C4-2B (cell line): ENCODE results near the gene SFTPB.

Experiments
- H3K27ac ChIP-seq: fragments of 450-650 bp; 2 replicates; pipeline ENCODE4 v1.5.1; 2017
- ZFX ChIP-seq: fragments of 450-650 bp; IDR thresholded peaks from 2 replicates; pipeline ENCODE4 v1.6.1; 2017
- TF ChIP-seq, protein P1 (sequence below): fragments of 450-650 bp; conservative IDR thresholded peaks from 2 replicates; pipeline ENCODE4 v1.5.1; 2017; ENCODE audit warnings: mild to moderate bottlenecking

The SFTPB gene

DNA sequence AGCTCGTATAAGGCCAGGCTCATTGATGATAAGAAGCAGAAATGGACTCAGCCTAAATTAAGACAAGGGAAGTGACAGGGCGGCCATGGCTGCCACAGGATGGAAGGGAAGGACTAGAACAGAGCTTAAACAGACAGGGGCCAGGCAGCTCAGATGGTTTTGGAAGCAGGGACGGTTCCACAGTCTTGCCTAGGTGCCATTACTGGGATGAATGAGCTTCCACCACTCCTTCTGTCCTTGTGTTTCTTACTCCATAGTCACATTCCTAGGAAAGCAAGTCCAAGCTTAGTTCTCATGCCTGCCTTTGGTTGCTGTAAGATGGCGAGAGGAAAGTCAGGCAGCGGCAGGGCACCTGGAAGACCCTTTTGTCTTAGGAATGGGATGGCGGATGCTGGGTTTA lies 38.1 kb upstream of the SFTPB start:
- H3K27ac ChIP-seq = no peak overlapping the region
- TF ChIP-seq, protein P1, sequence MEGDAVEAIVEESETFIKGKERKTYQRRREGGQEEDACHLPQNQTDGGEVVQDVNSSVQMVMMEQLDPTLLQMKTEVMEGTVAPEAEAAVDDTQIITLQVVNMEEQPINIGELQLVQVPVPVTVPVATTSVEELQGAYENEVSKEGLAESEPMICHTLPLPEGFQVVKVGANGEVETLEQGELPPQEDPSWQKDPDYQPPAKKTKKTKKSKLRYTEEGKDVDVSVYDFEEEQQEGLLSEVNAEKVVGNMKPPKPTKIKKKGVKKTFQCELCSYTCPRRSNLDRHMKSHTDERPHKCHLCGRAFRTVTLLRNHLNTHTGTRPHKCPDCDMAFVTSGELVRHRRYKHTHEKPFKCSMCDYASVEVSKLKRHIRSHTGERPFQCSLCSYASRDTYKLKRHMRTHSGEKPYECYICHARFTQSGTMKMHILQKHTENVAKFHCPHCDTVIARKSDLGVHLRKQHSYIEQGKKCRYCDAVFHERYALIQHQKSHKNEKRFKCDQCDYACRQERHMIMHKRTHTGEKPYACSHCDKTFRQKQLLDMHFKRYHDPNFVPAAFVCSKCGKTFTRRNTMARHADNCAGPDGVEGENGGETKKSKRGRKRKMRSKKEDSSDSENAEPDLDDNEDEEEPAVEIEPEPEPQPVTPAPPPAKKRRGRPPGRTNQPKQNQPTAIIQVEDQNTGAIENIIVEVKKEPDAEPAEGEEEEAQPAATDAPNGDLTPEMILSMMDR = no peak
- no peak for TF ChIP-seq ZFX

DNA sequence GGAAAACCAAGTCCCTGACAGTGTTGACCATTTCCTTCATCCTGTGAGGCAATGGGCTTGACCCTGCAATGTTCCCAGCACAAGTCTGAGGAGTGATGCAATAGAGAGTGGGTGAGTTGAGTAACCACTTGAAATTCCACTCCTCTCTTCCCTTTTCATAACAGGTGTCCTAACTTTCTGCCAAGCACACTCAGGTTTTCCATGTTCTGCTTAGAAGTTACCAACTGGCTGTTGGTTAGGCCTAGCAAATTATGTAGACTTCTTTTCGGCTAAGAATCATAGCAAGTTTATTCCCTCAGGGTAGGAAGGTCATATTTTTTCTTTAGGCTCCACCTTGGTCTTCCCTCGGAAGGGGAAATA lies 37.7 kb upstream of the SFTPB start:
- no peak for TF ChIP-seq ZFX
- TF ChIP-seq, protein P1 = no peak
- no peak overlapping the region for H3K27ac ChIP-seq

DNA sequence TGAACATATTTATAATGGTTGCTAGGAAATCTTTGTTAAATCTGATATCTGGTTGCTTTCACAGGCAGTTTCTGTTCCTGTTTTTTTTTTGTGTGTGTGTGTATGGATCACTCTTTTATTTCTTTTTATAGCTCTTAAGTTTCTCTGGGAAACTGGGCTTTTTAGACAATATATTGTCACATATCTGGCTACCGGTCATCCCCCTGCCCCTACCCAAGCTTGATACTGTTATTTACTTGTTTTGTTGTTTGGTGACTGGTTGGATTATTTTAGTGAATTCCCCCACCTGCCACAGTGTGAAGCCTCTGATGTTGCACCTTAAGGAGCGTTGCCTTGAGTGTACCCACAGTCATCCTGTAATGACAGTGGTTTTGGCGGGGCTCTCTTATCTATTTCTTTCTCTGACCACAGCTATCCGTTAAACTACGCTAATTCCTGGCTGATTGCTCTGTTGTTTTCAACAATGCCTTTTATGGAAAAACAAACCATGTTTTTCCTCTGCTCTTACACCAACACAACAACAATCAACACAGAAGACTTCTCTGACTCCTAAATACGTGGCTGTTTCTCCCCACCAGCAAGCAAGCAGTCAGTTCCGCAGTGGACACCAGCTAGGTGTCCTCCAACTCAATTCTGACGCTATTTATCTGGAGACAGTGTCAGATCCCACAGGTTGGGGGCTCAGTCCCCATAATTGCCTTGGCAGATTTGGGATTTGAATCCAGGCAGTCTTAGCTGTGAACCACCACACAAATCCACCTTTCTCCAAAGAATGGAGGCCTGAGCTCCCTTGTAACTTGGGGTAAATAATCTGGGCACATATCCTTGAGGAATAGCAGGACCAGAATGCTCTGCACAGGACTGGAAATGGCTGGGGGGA lies 37.0 kb upstream of the SFTPB start:
- no peak overlapping the region for H3K27ac ChIP-seq
- TF ChIP-seq, protein P1 = no peak
- TF ChIP-seq ZFX = no peak

DNA sequence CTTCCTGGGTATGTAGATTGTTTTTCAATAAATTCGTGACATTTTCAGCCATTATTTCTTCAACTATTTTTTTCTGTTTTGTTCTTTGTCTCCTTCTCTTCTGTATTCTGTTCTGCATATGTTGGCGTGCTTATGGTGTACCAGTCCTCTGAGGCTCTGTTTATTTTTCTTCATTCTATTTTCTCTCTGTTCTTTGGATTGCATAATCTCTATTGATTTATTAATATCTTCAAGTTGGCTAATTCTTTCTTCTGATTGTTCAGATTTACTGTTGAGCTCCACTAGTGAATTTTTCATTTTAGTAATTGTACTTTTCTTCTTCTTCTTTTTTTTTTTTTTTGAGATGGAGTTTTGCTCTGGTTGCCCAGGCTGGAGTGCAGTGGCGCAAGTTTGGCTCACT lies 36.0 kb upstream of the SFTPB start:
- no peak overlapping the region for H3K27ac ChIP-seq
- TF ChIP-seq, protein P1 = no peak
- TF ChIP-seq ZFX = no peak

DNA sequence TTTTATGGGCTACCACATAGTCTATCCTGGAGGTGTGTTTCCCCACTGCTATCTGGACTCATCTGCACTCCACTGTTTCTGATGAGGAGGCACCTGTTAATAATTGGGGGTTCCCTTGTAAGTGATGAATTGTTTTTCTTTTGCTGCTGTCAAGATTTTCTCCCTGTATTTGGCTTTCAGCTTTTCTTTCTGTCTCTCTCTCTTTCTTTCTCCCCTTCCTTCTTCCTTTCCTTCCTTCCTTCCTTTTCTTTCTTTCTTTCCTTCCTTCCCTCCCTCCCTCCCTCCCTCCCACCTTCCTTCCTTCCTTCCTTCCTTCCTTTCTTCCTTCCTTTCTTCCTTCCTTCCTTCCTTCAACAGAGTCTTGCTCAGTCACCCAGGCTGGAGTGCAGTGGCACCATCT lies 35.3 kb upstream of the SFTPB start:
- TF ChIP-seq, protein P1 = no peak
- TF ChIP-seq ZFX = no peak
- no peak overlapping the region for H3K27ac ChIP-seq

DNA sequence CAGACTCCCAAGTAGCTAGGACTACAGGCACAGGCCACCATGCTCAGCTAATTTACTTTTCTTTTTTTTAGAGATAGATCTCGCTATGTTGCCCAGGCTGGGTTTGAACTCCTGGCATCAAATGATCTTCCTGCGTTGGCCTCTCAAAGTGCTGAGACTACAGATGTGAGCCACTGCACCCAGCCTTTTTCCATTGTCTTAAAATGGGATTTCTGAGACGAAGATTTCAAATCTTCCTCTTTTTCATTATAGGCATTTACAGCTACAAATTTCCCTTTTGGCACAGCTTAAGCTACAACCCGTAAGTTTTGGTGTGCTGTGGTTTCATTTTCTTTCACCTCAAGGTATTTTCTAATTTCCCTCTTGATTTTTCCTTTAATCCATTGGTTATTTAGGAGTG lies 34.8 kb upstream of the SFTPB start:
- TF ChIP-seq, protein P1 = no peak
- no peak for TF ChIP-seq ZFX
- no peak overlapping the region for H3K27ac ChIP-seq

DNA sequence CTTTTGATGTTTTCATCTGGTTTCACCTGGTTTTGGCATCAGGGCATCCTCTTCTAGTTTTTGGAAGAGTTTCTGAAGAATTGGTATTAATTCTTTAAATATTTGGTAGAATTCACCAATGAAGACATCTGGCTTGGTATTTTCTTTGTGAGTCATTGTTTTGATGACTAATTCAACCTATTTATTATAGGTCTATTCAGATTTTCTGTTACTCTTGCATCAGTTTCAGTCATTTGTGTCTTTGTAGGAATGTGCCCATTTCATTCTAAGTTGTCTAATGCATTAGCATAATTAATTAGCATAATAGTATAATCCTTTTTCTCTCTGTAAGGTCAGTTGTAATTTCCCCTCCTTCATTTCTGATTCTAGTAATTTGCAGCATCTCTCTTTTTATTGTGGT lies 34.2 kb upstream of the SFTPB start:
- no peak overlapping the region for H3K27ac ChIP-seq
- TF ChIP-seq, protein P1 = no peak
- TF ChIP-seq ZFX = no peak
